Stimulated activated CD4-positive, alpha-beta T cell treated with anti-CD3 and anti-CD28 coated beads, Interleukin-2, amount 100 ng/mL, for 24 hours (primary cell): ENCODE measurements around the gene IQCM.

Experiments
- DNase-seq, 2 donors: peaks; one replicate each; pipeline ENCODE4 v3.0.0-alpha.2; 2020

The IQCM gene

GRCh38 chr4:149766135-149766534 is 49.5 kb downstream of the IQCM start:
- DNase-seq = no peak

- no peak for DNase-seq
Measured at GRCh38 chr4:149765630-149766029, 50.0 kb downstream of the IQCM start.

- no peak for DNase-seq
Measured at GRCh38 chr4:149755969-149756368, 59.7 kb downstream of the IQCM start.

- no peak for DNase-seq
Measured at GRCh38 chr4:149754526-149754925, 61.1 kb downstream of the IQCM start.

- DNase-seq = no peak
Measured at GRCh38 chr4:149752729-149753128, 62.9 kb downstream of the IQCM start.

- DNase-seq = no peak
Measured at GRCh38 chr4:149751174-149751573, 64.5 kb downstream of the IQCM start.

- no peak for DNase-seq
Measured at GRCh38 chr4:149749784-149750183, 65.9 kb downstream of the IQCM start.

- DNase-seq = no peak
Measured at GRCh38 chr4:149747646-149748045, 68.0 kb downstream of the IQCM start.

- DNase-seq = no peak
Measured at GRCh38 chr4:149746276-149746675, 69.4 kb downstream of the IQCM start.

- no peak for DNase-seq
Measured at GRCh38 chr4:149741186-149741831, 74.3 kb downstream of the IQCM start.

- DNase-seq = no peak
Measured at GRCh38 chr4:149738156-149738555, 77.5 kb downstream of the IQCM start.

GRCh38 chr4:149735796-149736195 is 79.8 kb downstream of the IQCM start:
- no peak for DNase-seq

- DNase-seq = no peak
Measured at GRCh38 chr4:149728444-149728843, 87.2 kb downstream of the IQCM start.

- DNase-seq = no peak
Measured at GRCh38 chr4:149727663-149728062, 88.0 kb downstream of the IQCM start.

- no peak for DNase-seq
Measured at GRCh38 chr4:149723065-149723464, 92.6 kb downstream of the IQCM start.

- DNase-seq = no peak
Measured at GRCh38 chr4:149719806-149720205, 95.8 kb downstream of the IQCM start.

GRCh38 chr4:149719357-149719756 is 96.3 kb downstream of the IQCM start:
- no peak for DNase-seq

GRCh38 chr4:149718500-149718899 is 97.1 kb downstream of the IQCM start:
- DNase-seq = no peak

GRCh38 chr4:149716728-149717127 is 98.9 kb downstream of the IQCM start:
- DNase-seq = no peak

GRCh38 chr4:149715822-149716585 is 99.6 kb downstream of the IQCM start:
- no peak for DNase-seq

GRCh38 chr4:149713031-149713430 is 102.6 kb downstream of the IQCM start:
- DNase-seq = no peak

- no peak for DNase-seq
Measured at GRCh38 chr4:149711593-149712365, 103.9 kb downstream of the IQCM start.

- no peak for DNase-seq
Measured at GRCh38 chr4:149709640-149710039, 106.0 kb downstream of the IQCM start.
